Upper lobe of left lung (tissue), 4 donors: ENCODE results near the gene LRRFIP1.

Experiments used
- POLR2A ChIP-seq, 4 donors: fragments of 450-650 bp; IDR thresholded peaks; one replicate each; pipeline ENCODE4 v1.5.1; 2016 to 2017; ENCODE audit warnings: antibody characterized with exemption in 4 of 4, mild to moderate bottlenecking in 2 of 4
- POLR2AphosphoS5 ChIP-seq, 2 donors: sonication (generic); formaldehyde crosslinking; IDR thresholded peaks; one replicate each; pipeline ENCODE4 v1.5.1; 2017; ENCODE audit warnings: antibody characterized with exemption in 2 of 2

- no peak for TF ChIP-seq POLR2AphosphoS5 (IDR thresholded peaks at IDR 0.05)
- no peak for TF ChIP-seq POLR2A (IDR thresholded peaks at IDR 0.05)
Observed at GRCh38 chr2:237734905-237735623, 107.7 kb downstream of the LRRFIP1 start.
